Endothelial cell of umbilical vein (primary cell): Measurements from ENCODE around the gene NRARP.

Experiments
- MYC ChIP-seq: IDR thresholded peaks from one replicate; pipeline ENCODE4 v1.6.1; 2011; ENCODE audit warnings: mild to moderate bottlenecking, low read depth, low read length
- POLR2A ChIP-seq: IDR thresholded peaks from 2 replicates; pipeline ENCODE4 v1.6.1; 2012; ENCODE audit warnings: low read depth, mild to moderate bottlenecking, control low read depth, low read length
- TF ChIP-seq, protein P1 (sequence below), 2 donors: IDR thresholded peaks; 1 replicate in 1 of 2; 2 replicates in 1 of 2; pipeline ENCODE4 v1.5.1; 2011; ENCODE audit warnings: low read length in 2 of 2, mild to moderate bottlenecking in 2 of 2, moderate library complexity in 2 of 2, control low read depth in 1 of 2, inconsistent platforms in 1 of 2, low read depth in 1 of 2; ENCODE audit not compliant: insufficient read depth in 1 of 2; ENCODE audit errors: extremely low read depth in 1 of 2

DNA sequence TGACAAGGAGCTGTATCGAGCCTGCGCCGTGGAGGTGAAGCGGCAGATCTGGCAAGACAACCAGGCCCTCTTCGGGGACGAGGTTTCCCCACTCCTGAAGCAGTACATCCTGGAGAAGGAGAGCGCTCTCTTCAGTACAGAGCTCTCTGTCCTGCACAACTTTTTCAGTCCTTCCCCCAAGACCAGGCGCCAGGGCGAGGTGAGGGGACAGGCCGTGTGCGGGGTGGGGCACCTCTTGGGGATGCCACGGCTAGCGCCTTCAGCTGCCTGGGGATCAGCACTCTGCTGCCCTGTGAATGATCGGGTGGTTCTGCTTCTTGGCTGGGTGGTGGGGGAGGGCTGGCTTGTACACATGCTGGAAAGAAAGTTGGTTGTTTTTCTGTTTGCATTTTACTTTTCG, 45.2 kb downstream of the NRARP start:
- TF ChIP-seq, protein P1, sequence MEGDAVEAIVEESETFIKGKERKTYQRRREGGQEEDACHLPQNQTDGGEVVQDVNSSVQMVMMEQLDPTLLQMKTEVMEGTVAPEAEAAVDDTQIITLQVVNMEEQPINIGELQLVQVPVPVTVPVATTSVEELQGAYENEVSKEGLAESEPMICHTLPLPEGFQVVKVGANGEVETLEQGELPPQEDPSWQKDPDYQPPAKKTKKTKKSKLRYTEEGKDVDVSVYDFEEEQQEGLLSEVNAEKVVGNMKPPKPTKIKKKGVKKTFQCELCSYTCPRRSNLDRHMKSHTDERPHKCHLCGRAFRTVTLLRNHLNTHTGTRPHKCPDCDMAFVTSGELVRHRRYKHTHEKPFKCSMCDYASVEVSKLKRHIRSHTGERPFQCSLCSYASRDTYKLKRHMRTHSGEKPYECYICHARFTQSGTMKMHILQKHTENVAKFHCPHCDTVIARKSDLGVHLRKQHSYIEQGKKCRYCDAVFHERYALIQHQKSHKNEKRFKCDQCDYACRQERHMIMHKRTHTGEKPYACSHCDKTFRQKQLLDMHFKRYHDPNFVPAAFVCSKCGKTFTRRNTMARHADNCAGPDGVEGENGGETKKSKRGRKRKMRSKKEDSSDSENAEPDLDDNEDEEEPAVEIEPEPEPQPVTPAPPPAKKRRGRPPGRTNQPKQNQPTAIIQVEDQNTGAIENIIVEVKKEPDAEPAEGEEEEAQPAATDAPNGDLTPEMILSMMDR (IDR thresholded peaks at IDR 0.05; ENCODE audit: extremely low read depth in 1 of 2, insufficient read depth in 1 of 2, low read depth in 1 of 2, low read length in 2 of 2) = no peak
- TF ChIP-seq POLR2A (no peak), MYC (no peak)
